Natural killer cell (primary cell): ENCODE data around the gene C12orf75. TPM values are rescaled to one million over a fixed set of nuclear protein-coding genes. Genes with fewer than 3 reads are reported as not detected.

ENCODE experiments used
- ATAC-seq, 3 donors: fragments of 150-1000 bp in 2 of 3; fragments of 200-7000 bp in 1 of 3; cut with Tn5 transposase; 1 replicate in 1 of 3; 2 replicates in 2 of 3; pipeline ENCODE4 v1.10.0; 2021; ENCODE audit warnings: mild to moderate bottlenecking in 2 of 3, moderate library complexity in 2 of 3
- DNase-seq, 2 donors: peaks; one replicate each; pipeline versions ENCODE4 v3.0.0 to v3.0.0-alpha.2; 2013 to 2021; ENCODE audit warnings: mixed read lengths in 1 of 2
- H3K27ac ChIP-seq: one replicate; pipeline ENCODE4 v1.5.1; 2013; ENCODE audit warnings: mild to moderate bottlenecking, low read length
- H3K27me3 ChIP-seq: one replicate; pipeline ENCODE4 v1.6.1; 2013; ENCODE audit warnings: low read length; ENCODE audit not compliant: control insufficient read depth, insufficient read depth
- H3K36me3 ChIP-seq: one replicate; pipeline ENCODE4 v1.6.1; 2013; ENCODE audit warnings: low read length; ENCODE audit not compliant: control insufficient read depth, insufficient read depth
- H3K4me1 ChIP-seq: one replicate; pipeline ENCODE4 v1.6.1; 2013; ENCODE audit warnings: low read length; ENCODE audit not compliant: control insufficient read depth, insufficient read depth
- H3K4me3 ChIP-seq: one replicate; pipeline ENCODE4 v1.5.1; 2013; ENCODE audit warnings: low read length
- H3K9me3 ChIP-seq: one replicate; pipeline ENCODE4 v1.6.1; 2013; ENCODE audit warnings: low read length; ENCODE audit not compliant: control insufficient read depth, insufficient read depth
- H3K27ac Mint-ChIP-seq, 2 donors: one replicate each; pipeline ENCODE4 v1.8.0; 2022; ENCODE audit warnings: mild to moderate bottlenecking in 2 of 2, mixed read lengths in 2 of 2, moderate library complexity in 1 of 2
- H3K27me3 Mint-ChIP-seq, 2 donors: one replicate each; pipeline ENCODE4 v1.8.0; 2022; ENCODE audit warnings: low read depth in 2 of 2, mixed read lengths in 2 of 2
- H3K36me3 Mint-ChIP-seq: one replicate; pipeline ENCODE4 v1.8.0; 2022; ENCODE audit warnings: mixed read lengths
- H3K4me1 Mint-ChIP-seq, 2 donors: one replicate each; pipeline ENCODE4 v1.8.0; 2022; ENCODE audit warnings: mixed read lengths in 2 of 2
- H3K4me3 Mint-ChIP-seq: one replicate; pipeline ENCODE4 v1.8.0; 2022; ENCODE audit warnings: mild to moderate bottlenecking, moderate library complexity, mixed read lengths
- H3K9me3 Mint-ChIP-seq, 2 donors: one replicate each; pipeline ENCODE4 v1.8.0; 2022; ENCODE audit warnings: mixed read lengths in 2 of 2
- WGBS: methylation state at CpG from one replicate; pipeline ENCODE4 v1.1.7; 2013; ENCODE audit warnings: missing lambda C conversion rate; ENCODE audit not compliant: insufficient coverage; 5-methylcytosine and 5-hydroxymethylcytosine counted together
- intact Hi-C: fragments of 100-400 bp; cut with micrococcal nuclease; formaldehyde crosslinking; loops from one replicate; pipeline ENCODE4 v1.14.2; 2022
- total RNA-seq, 4 donors: library from RNA; stranded (reverse); fragments of 120-200 nt in 1 of 4; gene quantifications; one replicate each; pipeline versions ENCODE4 v1.2.3 to v1.2.4, GENCODE V29; 2013 to 2022
- TF ChIP-seq, protein P1 (sequence below): fragments of 200-600 bp; IDR thresholded peaks from one replicate; pipeline ENCODE4 v1.8.0; 2022; ENCODE audit warnings: antibody characterized with exemption

Gene C12orf75
- total RNA-seq, 3 donors from 2014 or later (not counting 1 experiment from before 2014, with no cell fraction given) = 121 to 131 (median 128) TPM

DNA sequence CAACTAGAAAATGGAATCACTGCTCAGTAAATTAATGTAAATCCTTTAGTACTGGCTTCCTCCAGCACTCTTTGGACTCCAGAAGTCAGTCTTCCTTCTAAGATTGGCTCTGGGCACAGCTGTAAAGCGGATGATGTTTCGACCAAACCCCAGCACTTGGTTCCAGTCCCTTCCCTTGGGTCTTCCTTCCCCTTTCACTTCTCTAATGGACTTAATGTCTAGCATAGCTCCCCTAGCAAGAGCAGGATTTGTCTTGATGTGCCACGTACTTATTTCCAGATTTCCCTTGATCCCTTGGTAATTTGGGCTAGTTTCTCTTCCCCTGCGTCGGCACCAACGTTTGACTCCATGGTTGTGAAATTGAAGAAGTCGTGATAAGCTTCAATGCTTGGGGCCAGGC, 28.3 kb downstream of the C12orf75 start:
- Histone ChIP-seq H3K4me1 (peaks cover 15% of the 10 kb centered on the region), H3K27ac (no peak overlapping the region), H3K4me3 (no peak overlapping the region), H3K27me3 (no peaks in the 10 kb centered on the region), H3K36me3 (peaks cover 11% of the 10 kb centered on the region), H3K9me3 (no peaks in the 10 kb centered on the region)
- H3K9me3 Mint-ChIP-seq = no peaks in the 10 kb centered on the region
- TF ChIP-seq, protein P1, sequence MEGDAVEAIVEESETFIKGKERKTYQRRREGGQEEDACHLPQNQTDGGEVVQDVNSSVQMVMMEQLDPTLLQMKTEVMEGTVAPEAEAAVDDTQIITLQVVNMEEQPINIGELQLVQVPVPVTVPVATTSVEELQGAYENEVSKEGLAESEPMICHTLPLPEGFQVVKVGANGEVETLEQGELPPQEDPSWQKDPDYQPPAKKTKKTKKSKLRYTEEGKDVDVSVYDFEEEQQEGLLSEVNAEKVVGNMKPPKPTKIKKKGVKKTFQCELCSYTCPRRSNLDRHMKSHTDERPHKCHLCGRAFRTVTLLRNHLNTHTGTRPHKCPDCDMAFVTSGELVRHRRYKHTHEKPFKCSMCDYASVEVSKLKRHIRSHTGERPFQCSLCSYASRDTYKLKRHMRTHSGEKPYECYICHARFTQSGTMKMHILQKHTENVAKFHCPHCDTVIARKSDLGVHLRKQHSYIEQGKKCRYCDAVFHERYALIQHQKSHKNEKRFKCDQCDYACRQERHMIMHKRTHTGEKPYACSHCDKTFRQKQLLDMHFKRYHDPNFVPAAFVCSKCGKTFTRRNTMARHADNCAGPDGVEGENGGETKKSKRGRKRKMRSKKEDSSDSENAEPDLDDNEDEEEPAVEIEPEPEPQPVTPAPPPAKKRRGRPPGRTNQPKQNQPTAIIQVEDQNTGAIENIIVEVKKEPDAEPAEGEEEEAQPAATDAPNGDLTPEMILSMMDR = no peak
- WGBS = 77% methylated on average over 7 of the region's 7 CpGs
- H3K27me3 Mint-ChIP-seq = no peaks in the 10 kb centered on the region
- DNase-seq (no peak), ATAC-seq (no peak)
- peak overlapping the region in 1 of 2 donors; percentile 54 for H3K27ac Mint-ChIP-seq
- intact Hi-C loops = no loop called here
- peaks cover 65 to 68% of the 10 kb centered on the region in 2 donors for H3K4me1 Mint-ChIP-seq
- H3K36me3 Mint-ChIP-seq = no peaks in the 10 kb centered on the region
- H3K4me3 Mint-ChIP-seq = no peak overlapping the region

DNA sequence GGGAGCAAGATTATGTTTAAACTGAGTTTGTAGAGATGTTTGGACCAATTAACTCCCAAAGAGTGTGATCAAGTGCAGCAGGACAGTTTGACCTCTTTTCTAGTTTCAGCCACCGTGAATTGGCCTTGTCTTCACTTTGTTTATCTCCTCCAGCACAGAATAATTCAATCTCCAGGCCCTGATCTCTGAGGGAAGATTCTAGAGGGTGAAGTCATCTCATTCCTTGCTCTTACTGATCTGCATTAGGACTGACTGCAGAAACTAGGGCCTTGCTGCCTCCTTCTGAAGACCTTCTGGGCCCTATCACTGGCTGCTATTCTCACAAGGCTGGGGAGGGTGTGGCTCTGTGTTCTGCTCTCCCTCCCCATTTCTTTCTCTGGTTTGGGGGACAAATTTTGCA, 29.4 kb downstream of the C12orf75 start:
- Mint-ChIP-seq H3K9me3 (no peaks in the 10 kb centered on the region), H3K27ac (peak overlapping the region; percentile 39 to 55), H3K27me3 (no peaks in the 10 kb centered on the region), H3K4me3 (no peak overlapping the region), H3K4me1 (peaks cover 63 to 64% of the 10 kb centered on the region in 2 donors), H3K36me3 (no peaks in the 10 kb centered on the region)
- intact Hi-C loops = no loop called here
- no peaks in the 10 kb centered on the region for H3K27me3 ChIP-seq
- no peaks in the 10 kb centered on the region for H3K9me3 ChIP-seq
- H3K36me3 ChIP-seq = peaks cover 11% of the 10 kb centered on the region
- peaks cover 15% of the 10 kb centered on the region for H3K4me1 ChIP-seq
- no peak overlapping the region for H3K27ac ChIP-seq
- TF ChIP-seq, protein P1 = no peak
- 100% methylated on average over 1 of the region's 1 CpG for WGBS
- no peak overlapping the region for H3K4me3 ChIP-seq
- no peak for DNase-seq
- ATAC-seq = no peak

DNA sequence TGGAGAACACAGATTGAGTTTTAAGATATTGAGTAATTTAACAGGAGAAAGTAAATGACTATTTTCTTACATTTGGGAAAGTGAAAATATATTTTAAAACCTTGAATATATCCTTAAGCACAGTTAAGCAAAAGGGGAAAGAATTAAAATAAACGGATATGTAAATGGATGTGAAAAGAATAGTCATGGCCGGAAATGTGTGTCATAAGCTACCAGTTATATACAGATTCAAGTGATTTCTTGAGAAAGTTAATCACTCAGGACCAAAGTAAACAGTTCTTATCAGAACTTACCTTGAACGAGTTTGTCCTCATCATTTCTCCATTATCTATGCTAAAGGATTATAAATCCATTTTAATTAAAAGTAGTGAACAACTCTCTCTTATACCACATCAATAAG, 33.4 kb downstream of the C12orf75 start:
- Mint-ChIP-seq H3K27me3 (no peaks in the 10 kb centered on the region), H3K36me3 (no peaks in the 10 kb centered on the region), H3K9me3 (no peaks in the 10 kb centered on the region), H3K27ac (peak overlapping the region; percentile 19 to 34), H3K4me1 (peaks cover 46 to 57% of the 10 kb centered on the region in 2 donors), H3K4me3 (peak overlapping the region; percentile 28)
- DNase-seq = no peak
- no peak overlapping the region for H3K4me3 ChIP-seq
- no peak for ATAC-seq
- 100% methylated on average over 1 of the region's 3 CpGs for WGBS
- H3K4me1 ChIP-seq = peaks cover 2% of the 10 kb centered on the region
- H3K27me3 ChIP-seq = no peaks in the 10 kb centered on the region
- H3K27ac ChIP-seq = no peak overlapping the region
- H3K9me3 ChIP-seq = no peaks in the 10 kb centered on the region
- TF ChIP-seq, protein P1 = no peak
- peaks cover 20% of the 10 kb centered on the region for H3K36me3 ChIP-seq
- intact Hi-C loops = no loop called here

DNA sequence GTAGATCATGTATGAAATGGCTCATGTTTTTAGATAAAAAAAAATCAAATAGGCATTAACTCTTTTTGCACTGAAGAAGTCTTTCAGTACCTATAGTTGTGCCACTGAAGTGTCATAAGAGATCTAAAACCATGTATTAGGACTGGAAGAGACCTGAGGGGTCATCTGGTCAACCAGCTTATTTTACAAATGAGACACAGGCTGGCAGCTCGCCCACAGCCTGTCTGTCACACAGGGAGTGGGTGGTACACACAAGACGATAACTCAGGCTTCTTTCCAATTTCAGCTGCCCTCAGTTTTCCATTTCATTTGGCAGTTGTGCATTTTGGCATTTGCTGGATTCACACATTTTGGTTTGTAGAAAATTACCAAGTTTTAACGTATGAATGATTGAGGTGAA, 34.7 kb downstream of the C12orf75 start:
- no peaks in the 10 kb centered on the region for H3K36me3 Mint-ChIP-seq
- DNase-seq (no peak), ATAC-seq (no peak)
- TF ChIP-seq, protein P1 = no peak
- peaks cover 2% of the 10 kb centered on the region for H3K4me1 ChIP-seq
- no peaks in the 10 kb centered on the region for H3K9me3 Mint-ChIP-seq
- 90% methylated on average over 3 of the region's 3 CpGs for WGBS
- H3K4me3 Mint-ChIP-seq = no peak overlapping the region
- H3K27ac Mint-ChIP-seq = no peak overlapping the region
- no peaks in the 10 kb centered on the region for H3K27me3 ChIP-seq
- peaks cover 23% of the 10 kb centered on the region for H3K36me3 ChIP-seq
- no peak overlapping the region for H3K4me3 ChIP-seq
- no peak overlapping the region for H3K27ac ChIP-seq
- peaks cover 35 to 55% of the 10 kb centered on the region in 2 donors for H3K4me1 Mint-ChIP-seq
- no peaks in the 10 kb centered on the region for H3K9me3 ChIP-seq
- intact Hi-C loops = no loop called here
- no peaks in the 10 kb centered on the region for H3K27me3 Mint-ChIP-seq
